Endothelial cell of umbilical vein (primary cell): Measurements from ENCODE around the gene NUDT14. TPM values are rescaled to one million over a fixed set of nuclear protein-coding genes. Genes with fewer than 3 reads are reported as not detected.

Source experiments
- BruUV-seq: library from RNA; stranded (reverse); fragments of 400-500 nt; replicated peaks from 2 replicates; lab custom pipeline; 2021; lab: Mats Ljungman, UMichigan
- CTCF ChIA-PET: fragments of 300-600, 350-600 bp; sonication (Branson Sonifier 250); formaldehyde crosslinking; loops from one replicate; lab custom pipeline; 2021; ENCODE audit warnings: antibody characterized with exemption, inconsistent platforms; lab: Charles Lee
- POLR2A ChIA-PET: fragments of 300-600, 350-600 bp; sonication (Branson Sonifier 250); formaldehyde crosslinking; loops from one replicate; lab custom pipeline; 2021; ENCODE audit warnings: antibody characterized with exemption, inconsistent platforms; lab: Charles Lee
- DNase-seq: peaks from one replicate; pipeline ENCODE4 v3.0.0-alpha.2; 2011; ENCODE audit warnings: low read depth, low spot score
- FAIRE-seq: peaks from 2 replicates; lab custom pipeline; 2011; peaks lifted over from hg19 to GRCh38; lab: Jason Lieb, UNC
- H2AFZ ChIP-seq: 2 replicates; pipeline ENCODE4 v1.6.0; 2012; ENCODE audit warnings: low read depth, low read length, control low read depth, inconsistent platforms
- H3K27ac ChIP-seq: 2 replicates; pipeline ENCODE4 v1.5.1; 2011; ENCODE audit warnings: low read depth, mild to moderate bottlenecking, control low read depth, low read length, moderate library complexity; ENCODE audit not compliant: insufficient read depth
- H3K27me3 ChIP-seq, 2 experiments: 2 replicates each; pipeline versions ENCODE4 v1.6.0 to v1.6.1; 2011; ENCODE audit warnings: low read length in 2 of 2, mixed read lengths in 1 of 2; ENCODE audit not compliant: control insufficient read depth in 2 of 2, insufficient read depth in 2 of 2
- H3K36me3 ChIP-seq, 2 experiments: 2 replicates in 1 of 2; 3 replicates in 1 of 2; pipeline ENCODE4 v1.5.1; 2011; ENCODE audit warnings: low read length in 2 of 2, mild to moderate bottlenecking in 1 of 2, moderate library complexity in 1 of 2; ENCODE audit not compliant: control insufficient read depth in 2 of 2, insufficient read depth in 2 of 2; ENCODE audit errors: extremely low read depth in 1 of 2
- H3K4me1 ChIP-seq: 3 replicates; pipeline ENCODE4 v1.5.1; 2011; ENCODE audit warnings: mild to moderate bottlenecking, low read length; ENCODE audit not compliant: control insufficient read depth, insufficient read depth; ENCODE audit errors: extremely low read depth
- H3K4me2 ChIP-seq: 2 replicates; pipeline ENCODE4 v1.6.1; 2011; ENCODE audit warnings: low read length, control low read depth, mixed read lengths; ENCODE audit not compliant: insufficient read depth
- H3K4me3 ChIP-seq, 3 experiments: fragments of 200-600 bp in 1 of 3; sonication (generic), shearing (Covaris generic) in 1 of 3; replicated peaks in 1 of 3; 2 replicates each; pipeline ENCODE4 v1.5.1; 2011 to 2016; ENCODE audit warnings: control low read depth in 3 of 3, low read length in 3 of 3, mild to moderate bottlenecking in 2 of 3, inconsistent platforms in 1 of 3, low read depth in 1 of 3, moderate library complexity in 1 of 3; ENCODE audit not compliant: insufficient read depth in 1 of 3
- H3K79me2 ChIP-seq: 2 replicates; pipeline ENCODE4 v1.6.0; 2012; ENCODE audit warnings: low read length, inconsistent platforms; ENCODE audit not compliant: control insufficient read depth, insufficient read depth
- H3K9ac ChIP-seq: replicated peaks from 2 replicates; pipeline ENCODE3; 2011; ENCODE audit warnings: low read length, control low read depth; ENCODE audit not compliant: insufficient read depth; ENCODE audit errors: extremely low read depth
- H3K9me1 ChIP-seq: replicated peaks from 3 replicates; pipeline ENCODE4 v1.6.0; 2011; ENCODE audit warnings: mild to moderate bottlenecking, low read length; ENCODE audit not compliant: control insufficient read depth, insufficient read depth; ENCODE audit errors: extremely low read depth
- H3K9me3 ChIP-seq: replicated peaks from 2 replicates; pipeline ENCODE4 v1.5.1; 2012; ENCODE audit warnings: low read length, inconsistent platforms; ENCODE audit not compliant: control insufficient read depth, insufficient read depth
- H4K20me1 ChIP-seq: replicated peaks from 2 replicates; pipeline ENCODE3; 2011; ENCODE audit warnings: mild to moderate bottlenecking, low read length; ENCODE audit not compliant: control insufficient read depth, insufficient read depth; ENCODE audit errors: extremely low read depth
- EZH2 ChIP-seq: IDR thresholded peaks from 2 replicates; pipeline ENCODE4 v1.6.1; 2012; ENCODE audit warnings: borderline replicate concordance, low read depth, mild to moderate bottlenecking, moderate library complexity, low read length, inconsistent platforms; ENCODE audit not compliant: severe bottlenecking
- FOS ChIP-seq: IDR thresholded peaks from 2 replicates; pipeline ENCODE4 v1.6.1; 2011; ENCODE audit warnings: mild to moderate bottlenecking, low read length, moderate library complexity, borderline replicate concordance; ENCODE audit not compliant: insufficient read depth
- GATA2 ChIP-seq: IDR thresholded peaks from 2 replicates; pipeline ENCODE4 v1.7.0; 2011; ENCODE audit warnings: low read depth, mild to moderate bottlenecking, moderate library complexity, mixed read lengths, low read length; ENCODE audit not compliant: insufficient read length, insufficient read depth
- JUN ChIP-seq: IDR thresholded peaks from 2 replicates; pipeline ENCODE4 v1.6.1; 2011; ENCODE audit warnings: borderline replicate concordance, low read depth; ENCODE audit not compliant: insufficient read length, insufficient read depth
- MYC ChIP-seq: IDR thresholded peaks from one replicate; pipeline ENCODE4 v1.6.1; 2011; ENCODE audit warnings: mild to moderate bottlenecking, low read depth, low read length
- POLR2A ChIP-seq: IDR thresholded peaks from 2 replicates; pipeline ENCODE4 v1.6.1; 2012; ENCODE audit warnings: low read depth, mild to moderate bottlenecking, control low read depth, low read length
- POLR2AphosphoS5 ChIP-seq: IDR thresholded peaks from 2 replicates; pipeline ENCODE4 v1.6.1; 2012; ENCODE audit warnings: low read depth, mild to moderate bottlenecking, control low read depth, low read length, moderate library complexity; ENCODE audit not compliant: insufficient read depth
- dilution Hi-C: fragments of 300-500 bp; cut with MboI; formaldehyde crosslinking; loops from one replicate; pipeline ENCODE4 v1.15.0; 2019; ENCODE audit warnings: low sequenced_read_pairs; ENCODE audit not compliant: extremely low pct_ligation_motif_present
- intact Hi-C: fragments of 100-400 bp; cut with micrococcal nuclease; formaldehyde crosslinking; loops from one replicate; pipeline ENCODE4 v1.10.0; 2022
- polyA plus RNA-seq, 4 experiments: library from polyadenylated mRNA; depleted of rRNA in 3 of 4; stranded (reverse) in 3 of 4; unstranded in 1 of 4; fragments of >200 nt; gene quantifications; 2 replicates each; pipeline versions ENCODE4 v1.2.1 to v1.2.3, GENCODE V29; 2011 to 2012; ENCODE audit warnings: missing spikeins in 1 of 4
- total RNA-seq: library from RNA; stranded (reverse); gene quantifications from 2 replicates; pipeline ENCODE4 v1.2.3, GENCODE V29; 2021
- TF ChIP-seq, protein P1 (sequence below): IDR thresholded peaks from 2 replicates; pipeline ENCODE4 v1.6.1; 2011; ENCODE audit not compliant: insufficient read depth, insufficient read length
- TF ChIP-seq, protein P2 (sequence below), 2 donors: IDR thresholded peaks; 1 replicate in 1 of 2; 2 replicates in 1 of 2; pipeline ENCODE4 v1.5.1; 2011; ENCODE audit warnings: low read length in 2 of 2, mild to moderate bottlenecking in 2 of 2, moderate library complexity in 2 of 2, control low read depth in 1 of 2, inconsistent platforms in 1 of 2, low read depth in 1 of 2; ENCODE audit not compliant: insufficient read depth in 1 of 2; ENCODE audit errors: extremely low read depth in 1 of 2

Gene NUDT14
- total and polyA plus RNA-seq, 2 donors (not counting 3 experiments of a cell fraction or from before 2014, with no cell fraction given) = 97.7 to 103 TPM

DNA sequence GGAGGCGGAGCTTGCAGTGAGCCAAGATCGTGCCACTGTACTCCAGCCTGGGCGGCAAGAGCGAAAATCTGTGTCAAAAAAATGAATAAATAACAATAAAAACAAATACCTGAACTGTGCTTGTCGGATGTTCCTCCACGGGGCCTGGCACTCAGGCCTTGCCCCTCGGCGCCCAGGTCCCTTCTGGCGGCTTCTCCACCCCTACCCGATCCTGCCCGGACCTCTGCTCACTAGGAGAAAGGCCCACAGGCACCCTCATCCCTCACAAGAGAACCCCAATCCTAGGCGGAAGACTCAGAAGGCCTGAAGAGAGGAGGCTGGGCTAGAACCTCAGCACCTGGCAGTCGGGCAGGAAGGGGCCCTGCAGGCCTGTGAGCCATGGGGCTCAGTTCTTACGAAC is 46.2 kb upstream of the NUDT14 start:
- Histone ChIP-seq H3K9ac (no peak overlapping the region), H4K20me1 (no peaks in the 10 kb centered on the region), H2AFZ (no peak overlapping the region), H3K36me3 (peaks cover 0 to 10% of the 10 kb centered on the region in 2 experiments), H3K27me3 (no peaks in the 10 kb centered on the region), H3K79me2 (peaks cover 2% of the 10 kb centered on the region), H3K4me3 (no peak overlapping the region), H3K27ac (no peak overlapping the region), H3K9me3 (no peaks in the 10 kb centered on the region), H3K9me1 (no peaks in the 10 kb centered on the region), H3K4me1 (no peaks in the 10 kb centered on the region), H3K4me2 (no peak overlapping the region)
- DNase-seq (no peak), FAIRE-seq (no peak)
- CTCF ChIA-PET = interaction anchor here (1.1 kb wide), 1 partner anchor 10 kb away, joined by 3 read pairs; no protein-coding TSS in a partner anchor
- no TSS peak for BruUV-seq
- POLR2A ChIA-PET = interaction anchor here (0.7 kb wide), 1 partner anchor 98 kb away, joined by 3 read pairs; no protein-coding TSS in a partner anchor
- intact Hi-C loops = no loop called here
- dilution Hi-C loops = no loop called here
- TF ChIP-seq, protein P1, sequence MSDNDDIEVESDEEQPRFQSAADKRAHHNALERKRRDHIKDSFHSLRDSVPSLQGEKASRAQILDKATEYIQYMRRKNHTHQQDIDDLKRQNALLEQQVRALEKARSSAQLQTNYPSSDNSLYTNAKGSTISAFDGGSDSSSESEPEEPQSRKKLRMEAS = no peak
- TF ChIP-seq FOS (no peak), POLR2A (no peak), MYC (no peak), POLR2AphosphoS5 (no peak), GATA2 (no peak), EZH2 (no peak), JUN (no peak)
- TF ChIP-seq, protein P2, sequence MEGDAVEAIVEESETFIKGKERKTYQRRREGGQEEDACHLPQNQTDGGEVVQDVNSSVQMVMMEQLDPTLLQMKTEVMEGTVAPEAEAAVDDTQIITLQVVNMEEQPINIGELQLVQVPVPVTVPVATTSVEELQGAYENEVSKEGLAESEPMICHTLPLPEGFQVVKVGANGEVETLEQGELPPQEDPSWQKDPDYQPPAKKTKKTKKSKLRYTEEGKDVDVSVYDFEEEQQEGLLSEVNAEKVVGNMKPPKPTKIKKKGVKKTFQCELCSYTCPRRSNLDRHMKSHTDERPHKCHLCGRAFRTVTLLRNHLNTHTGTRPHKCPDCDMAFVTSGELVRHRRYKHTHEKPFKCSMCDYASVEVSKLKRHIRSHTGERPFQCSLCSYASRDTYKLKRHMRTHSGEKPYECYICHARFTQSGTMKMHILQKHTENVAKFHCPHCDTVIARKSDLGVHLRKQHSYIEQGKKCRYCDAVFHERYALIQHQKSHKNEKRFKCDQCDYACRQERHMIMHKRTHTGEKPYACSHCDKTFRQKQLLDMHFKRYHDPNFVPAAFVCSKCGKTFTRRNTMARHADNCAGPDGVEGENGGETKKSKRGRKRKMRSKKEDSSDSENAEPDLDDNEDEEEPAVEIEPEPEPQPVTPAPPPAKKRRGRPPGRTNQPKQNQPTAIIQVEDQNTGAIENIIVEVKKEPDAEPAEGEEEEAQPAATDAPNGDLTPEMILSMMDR (IDR thresholded peaks at IDR 0.05; ENCODE audit: extremely low read depth in 1 of 2, insufficient read depth in 1 of 2, low read depth in 1 of 2, low read length in 2 of 2) = no peak
